Smooth muscle cell (in vitro differentiated cells): ENCODE results near the gene MACROD2. TPM values are rescaled to one million over a fixed set of nuclear protein-coding genes. Genes with fewer than 3 reads are reported as not detected.

Experiments used
- DNase-seq: peaks from one replicate; lab custom pipeline; 2025; ENCODE audit not compliant: unreplicated experiment; lab: John Stamatoyannopoulos, UW
- H2AFZ ChIP-seq: fragments of 200-600 bp; sonication (generic); 2 replicates; pipeline ENCODE4 v1.6.0; 2016; ENCODE audit warnings: antibody characterized with exemption, low read depth, mild to moderate bottlenecking
- H3F3A ChIP-seq: fragments of 200-600 bp; sonication (generic); 2 replicates; pipeline ENCODE4 v1.6.0; 2017; ENCODE audit warnings: antibody characterized with exemption, low read depth
- H3K27ac ChIP-seq: fragments of 200-600 bp; sonication (generic); 2 replicates; pipeline ENCODE4 v1.5.1; 2016; ENCODE audit warnings: low read depth, mild to moderate bottlenecking
- H3K27me3 ChIP-seq: fragments of 200-600 bp; sonication (generic); 2 replicates; pipeline ENCODE4 v1.6.1; 2016; ENCODE audit warnings: low read depth, mild to moderate bottlenecking
- H3K36me3 ChIP-seq: fragments of 200-600 bp; sonication (generic); 2 replicates; pipeline ENCODE4 v1.5.1; 2016; ENCODE audit warnings: low read depth
- H3K4me1 ChIP-seq: fragments of 200-600 bp; sonication (generic); 2 replicates; pipeline ENCODE4 v1.5.1; 2016; ENCODE audit warnings: low read depth
- H3K4me2 ChIP-seq: fragments of 200-600 bp; sonication (generic); 2 replicates; pipeline ENCODE4 v1.6.0; 2016; ENCODE audit warnings: mild to moderate bottlenecking
- H3K4me3 ChIP-seq: fragments of 200-600 bp; sonication (generic); 2 replicates; pipeline ENCODE4 v1.5.1; 2016; ENCODE audit warnings: mild to moderate bottlenecking
- H3K79me2 ChIP-seq: fragments of 200-600 bp; sonication (generic); 2 replicates; pipeline ENCODE4 v1.6.0; 2016; ENCODE audit warnings: low read depth, mild to moderate bottlenecking
- H3K9ac ChIP-seq: fragments of 200-600 bp; sonication (generic); 2 replicates; pipeline ENCODE4 v1.6.0; 2016; ENCODE audit warnings: low read depth
- H3K9me3 ChIP-seq: fragments of 200-600 bp; sonication (generic); replicated peaks from 2 replicates; pipeline ENCODE4 v1.5.1; 2016; ENCODE audit warnings: low read depth
- H4K20me1 ChIP-seq: fragments of 200-600 bp; sonication (generic); 2 replicates; pipeline ENCODE4 v1.6.0; 2016; ENCODE audit warnings: low read depth
- WGBS: methylation state at CpG from one replicate; pipeline ENCODE4 v1.1.7; 2016; ENCODE audit warnings: low lambda C conversion rate; 5-methylcytosine and 5-hydroxymethylcytosine counted together
- polyA plus RNA-seq: library from polyadenylated mRNA; unstranded; fragments of >200 nt; fragmentation: Nextera tagmentation; extraction: Ambion mirVana; gene quantifications from 2 replicates; pipeline ENCODE4 v1.2.1, GENCODE V29; 2016
- total RNA-seq: library from RNA; depleted of rRNA; stranded (reverse); fragments of >200 nt; gene quantifications from 2 replicates; pipeline ENCODE4 v1.2.3, GENCODE V29; 2014
- TF ChIP-seq, protein P1 (sequence below): fragments of 200-600 bp; sonication (generic); IDR thresholded peaks from 2 replicates; pipeline ENCODE4 v1.5.1; 2017; ENCODE audit warnings: borderline replicate concordance, mild to moderate bottlenecking, antibody characterized with exemption; ENCODE audit not compliant: insufficient read depth, poor library complexity, severe bottlenecking

Gene MACROD2
- total and polyA plus RNA-seq, 2 experiments from 2014 or later = 0.04 to 0.32 TPM

DNA sequence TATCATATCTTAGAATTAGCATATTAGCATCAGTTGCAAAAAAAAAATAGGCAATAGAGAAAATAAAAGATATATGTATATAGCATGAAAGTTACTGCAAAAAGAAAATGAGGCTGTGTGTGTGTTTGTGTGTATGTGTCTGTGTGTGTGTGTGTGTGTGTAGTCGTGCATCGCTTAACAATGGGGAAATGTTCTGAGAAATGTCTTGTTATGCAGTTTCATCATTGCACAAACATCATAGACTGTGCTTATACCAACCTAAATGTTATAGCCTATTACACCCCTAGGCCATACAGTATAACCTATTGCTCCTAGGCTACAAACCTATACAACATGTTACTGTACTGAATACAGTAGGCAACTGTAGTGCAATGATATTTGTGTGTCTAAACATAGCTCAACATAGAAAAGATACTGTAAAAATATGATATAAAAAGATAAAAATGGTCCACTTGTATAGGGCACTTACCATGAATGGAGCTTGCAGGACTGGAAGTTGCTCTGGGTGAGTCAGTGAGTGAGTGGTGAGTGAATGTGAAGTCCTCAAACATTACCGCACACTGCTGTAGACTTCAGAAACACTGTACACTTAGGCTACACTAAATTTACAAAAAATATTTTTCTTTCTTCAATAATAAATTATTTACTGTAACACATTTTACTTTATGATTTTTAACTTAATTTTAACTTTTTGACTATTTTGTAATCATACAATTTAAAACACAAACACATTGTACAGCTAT is 1772.9 kb downstream of the MACROD2 start:
- no peaks in the 10 kb centered on the region for H3F3A ChIP-seq
- TF ChIP-seq, protein P1, sequence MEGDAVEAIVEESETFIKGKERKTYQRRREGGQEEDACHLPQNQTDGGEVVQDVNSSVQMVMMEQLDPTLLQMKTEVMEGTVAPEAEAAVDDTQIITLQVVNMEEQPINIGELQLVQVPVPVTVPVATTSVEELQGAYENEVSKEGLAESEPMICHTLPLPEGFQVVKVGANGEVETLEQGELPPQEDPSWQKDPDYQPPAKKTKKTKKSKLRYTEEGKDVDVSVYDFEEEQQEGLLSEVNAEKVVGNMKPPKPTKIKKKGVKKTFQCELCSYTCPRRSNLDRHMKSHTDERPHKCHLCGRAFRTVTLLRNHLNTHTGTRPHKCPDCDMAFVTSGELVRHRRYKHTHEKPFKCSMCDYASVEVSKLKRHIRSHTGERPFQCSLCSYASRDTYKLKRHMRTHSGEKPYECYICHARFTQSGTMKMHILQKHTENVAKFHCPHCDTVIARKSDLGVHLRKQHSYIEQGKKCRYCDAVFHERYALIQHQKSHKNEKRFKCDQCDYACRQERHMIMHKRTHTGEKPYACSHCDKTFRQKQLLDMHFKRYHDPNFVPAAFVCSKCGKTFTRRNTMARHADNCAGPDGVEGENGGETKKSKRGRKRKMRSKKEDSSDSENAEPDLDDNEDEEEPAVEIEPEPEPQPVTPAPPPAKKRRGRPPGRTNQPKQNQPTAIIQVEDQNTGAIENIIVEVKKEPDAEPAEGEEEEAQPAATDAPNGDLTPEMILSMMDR = no peak
- no peaks in the 10 kb centered on the region for H3K4me1 ChIP-seq
- H3K27ac ChIP-seq = no peak overlapping the region
- H3K9ac ChIP-seq = no peak overlapping the region
- H3K79me2 ChIP-seq = no peaks in the 10 kb centered on the region
- H3K9me3 ChIP-seq = no peaks in the 10 kb centered on the region
- no peak overlapping the region for H2AFZ ChIP-seq
- WGBS = 92% methylated on average over 3 of the region's 3 CpGs
- H4K20me1 ChIP-seq = no peaks in the 10 kb centered on the region
- H3K27me3 ChIP-seq = no peaks in the 10 kb centered on the region
- H3K36me3 ChIP-seq = no peaks in the 10 kb centered on the region
- H3K4me2 ChIP-seq = no peak overlapping the region
- DNase-seq = no peak
- no peak overlapping the region for H3K4me3 ChIP-seq

DNA sequence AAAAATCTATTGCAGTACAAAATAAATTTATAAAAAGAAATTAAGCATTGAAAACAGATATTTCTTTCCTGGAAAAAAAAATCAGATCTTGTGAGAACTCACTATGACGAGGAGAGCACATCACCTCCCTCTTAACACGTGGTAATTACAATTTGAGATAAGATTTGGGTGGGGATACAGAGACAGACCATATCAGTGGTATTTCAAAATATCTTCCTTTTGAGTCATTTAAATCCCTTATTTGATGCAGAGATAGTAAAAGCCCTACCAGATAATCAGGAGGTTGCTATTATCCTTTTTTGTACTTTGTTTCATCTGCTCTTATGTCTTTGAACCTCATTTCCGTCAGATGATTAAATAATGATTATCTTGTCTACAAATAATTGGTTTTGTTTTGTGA is 1777.5 kb downstream of the MACROD2 start:
- H3K4me3 ChIP-seq = no peak overlapping the region
- H3K27ac ChIP-seq = no peak overlapping the region
- 45% methylated on average over 3 of the region's 3 CpGs for WGBS
- no peaks in the 10 kb centered on the region for H3K9me3 ChIP-seq
- no peak overlapping the region for H2AFZ ChIP-seq
- no peaks in the 10 kb centered on the region for H3K36me3 ChIP-seq
- no peaks in the 10 kb centered on the region for H4K20me1 ChIP-seq
- H3K79me2 ChIP-seq = no peaks in the 10 kb centered on the region
- no peaks in the 10 kb centered on the region for H3K4me1 ChIP-seq
- H3F3A ChIP-seq = no peaks in the 10 kb centered on the region
- TF ChIP-seq, protein P1 = no peak
- no peak overlapping the region for H3K9ac ChIP-seq
- H3K27me3 ChIP-seq = no peaks in the 10 kb centered on the region
- no peak for DNase-seq
- no peak overlapping the region for H3K4me2 ChIP-seq

DNA sequence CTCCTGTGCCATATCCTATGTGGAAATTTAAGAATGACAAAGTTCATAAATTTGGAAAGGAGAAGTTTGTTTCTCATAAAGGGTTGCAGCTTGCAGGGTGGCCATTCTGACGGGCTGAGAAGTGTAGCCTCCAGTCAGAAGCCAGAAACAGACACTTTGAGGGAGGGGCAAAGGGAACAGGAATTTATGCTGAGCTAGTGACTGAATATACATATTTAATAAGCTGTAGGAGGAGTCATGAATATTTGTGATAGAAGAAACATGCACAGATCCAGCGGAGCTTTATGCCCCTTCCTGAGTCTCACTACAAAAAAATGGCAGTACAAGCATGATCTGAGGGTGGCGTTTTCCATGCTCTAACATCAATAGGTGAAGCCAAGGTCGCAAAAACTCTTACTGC is 1779.6 kb downstream of the MACROD2 start:
- no peaks in the 10 kb centered on the region for H3K79me2 ChIP-seq
- no peak overlapping the region for H3K9ac ChIP-seq
- H2AFZ ChIP-seq = no peak overlapping the region
- no peaks in the 10 kb centered on the region for H3F3A ChIP-seq
- H3K27ac ChIP-seq = no peak overlapping the region
- no peaks in the 10 kb centered on the region for H4K20me1 ChIP-seq
- H3K36me3 ChIP-seq = no peaks in the 10 kb centered on the region
- TF ChIP-seq, protein P1 = no peak
- no peaks in the 10 kb centered on the region for H3K27me3 ChIP-seq
- no peak for DNase-seq
- WGBS = 98% methylated on average over 4 of the region's 4 CpGs
- no peaks in the 10 kb centered on the region for H3K9me3 ChIP-seq
- H3K4me2 ChIP-seq = no peak overlapping the region
- no peaks in the 10 kb centered on the region for H3K4me1 ChIP-seq
- H3K4me3 ChIP-seq = no peak overlapping the region
